ENCODE results near the gene PRLR.

- TF ChIP-seq ZFP30 (CRISPR knock-in tag; IDR thresholded peaks at IDR 0.05) = no peak
- TF ChIP-seq, protein P1, sequence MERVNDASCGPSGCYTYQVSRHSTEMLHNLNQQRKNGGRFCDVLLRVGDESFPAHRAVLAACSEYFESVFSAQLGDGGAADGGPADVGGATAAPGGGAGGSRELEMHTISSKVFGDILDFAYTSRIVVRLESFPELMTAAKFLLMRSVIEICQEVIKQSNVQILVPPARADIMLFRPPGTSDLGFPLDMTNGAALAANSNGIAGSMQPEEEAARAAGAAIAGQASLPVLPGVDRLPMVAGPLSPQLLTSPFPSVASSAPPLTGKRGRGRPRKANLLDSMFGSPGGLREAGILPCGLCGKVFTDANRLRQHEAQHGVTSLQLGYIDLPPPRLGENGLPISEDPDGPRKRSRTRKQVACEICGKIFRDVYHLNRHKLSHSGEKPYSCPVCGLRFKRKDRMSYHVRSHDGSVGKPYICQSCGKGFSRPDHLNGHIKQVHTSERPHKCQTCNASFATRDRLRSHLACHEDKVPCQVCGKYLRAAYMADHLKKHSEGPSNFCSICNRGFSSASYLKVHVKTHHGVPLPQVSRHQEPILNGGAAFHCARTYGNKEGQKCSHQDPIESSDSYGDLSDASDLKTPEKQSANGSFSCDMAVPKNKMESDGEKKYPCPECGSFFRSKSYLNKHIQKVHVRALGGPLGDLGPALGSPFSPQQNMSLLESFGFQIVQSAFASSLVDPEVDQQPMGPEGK (CRISPR knock-in tag; IDR thresholded peaks at IDR 0.05; ENCODE audit: borderline replicate concordance) = no peak
- no peak for TF ChIP-seq ZFP3 (CRISPR knock-in tag; IDR thresholded peaks at IDR 0.05)
- no peak for TF ChIP-seq ARNTL (CRISPR knock-in tag; IDR thresholded peaks at IDR 0.05; ENCODE audit: borderline replicate concordance, low read depth)
- no peak for TF ChIP-seq RARB (CRISPR knock-in tag; IDR thresholded peaks at IDR 0.05)
- TF ChIP-seq BACH2 (CRISPR knock-in tag; IDR thresholded peaks at IDR 0.05; ENCODE audit: borderline replicate concordance) = no peak
- TF ChIP-seq TOX (CRISPR knock-in tag; IDR thresholded peaks at IDR 0.05; ENCODE audit: borderline replicate concordance) = no peak
Observed at GRCh38 chr5:35213608-35214007, 16.7 kb downstream of the PRLR start.

All from SK-N-SH treated with all-trans-retinoic acid at 6 μM for 48 hours (cell line).